ENCODE results near the gene REXO5.

DNA sequence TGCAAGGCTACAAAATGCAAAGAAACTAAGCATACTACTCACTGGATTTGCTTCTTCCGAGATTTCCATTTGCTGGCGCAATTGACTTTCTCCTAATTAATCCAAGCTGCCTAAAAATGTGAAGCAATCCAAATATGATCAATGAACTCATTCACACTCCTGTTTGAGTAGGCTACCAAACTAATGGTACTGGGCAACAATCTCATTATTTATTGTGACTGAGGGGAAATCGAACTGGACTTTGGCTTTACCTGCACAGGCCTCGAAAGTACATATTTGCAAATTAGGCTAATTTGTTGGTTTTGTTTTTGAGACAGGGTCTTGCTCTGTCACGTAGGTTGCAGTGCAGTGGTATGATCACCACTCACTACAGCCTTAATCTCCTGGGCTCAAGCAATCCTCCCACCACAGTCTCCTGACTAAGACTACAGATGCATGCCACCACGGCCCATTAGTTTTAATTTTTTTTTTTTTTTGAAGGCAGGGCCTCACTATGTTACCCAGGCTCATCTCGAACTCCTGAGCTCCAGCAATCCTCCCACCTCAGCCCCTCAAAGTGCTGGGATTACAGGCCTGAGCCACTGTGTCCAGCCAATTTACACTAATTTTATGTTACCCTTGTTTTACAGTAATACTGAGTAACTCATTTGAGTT lies 2.6 kb upstream of the REXO5 start:
- TF ChIP-seq CTCF (IDR thresholded peaks at IDR 0.05; ENCODE audit: low read length) = no peak
- no peak for TF ChIP-seq EZH2 (IDR thresholded peaks at IDR 0.05; ENCODE audit: borderline replicate concordance, low read length)
